HepG2 (cell line): ENCODE measurements around the gene FNDC10. TPM values are rescaled to one million over a fixed set of nuclear protein-coding genes. Genes with fewer than 3 reads are reported as not detected.

Experiments
- ATAC-seq: fragments of 200-7000 bp; cut with Tn5 transposase; 3 replicates; pipeline ENCODE4 v1.9.1; 2020; ENCODE audit warnings: mild to moderate bottlenecking, moderate library complexity
- BruUV-seq: library from RNA; stranded (reverse); fragments of 400-500 nt; replicated peaks from 2 replicates; lab custom pipeline; 2021; lab: Mats Ljungman, UMichigan
- CTCF ChIA-PET: fragments of 300-600 bp; formaldehyde crosslinking; extraction: SDS; loops from one replicate; lab custom pipeline; 2021; ENCODE audit warnings: low total read pairs, inconsistent platforms, low intra/inter-chr PET ratio; lab: Yijun Ruan, JAX
- POLR2A ChIA-PET: fragments of 350-600 bp; sonication (Branson Sonifier 250); formaldehyde crosslinking; loops from one replicate; lab custom pipeline; 2020; ENCODE audit warnings: antibody characterized with exemption, inconsistent platforms; lab: Yijun Ruan, JAX
- DNase-seq: peaks from one replicate; pipeline ENCODE4 v3.0.0-alpha.2; 2015; ENCODE audit warnings: low spot score
- FAIRE-seq: peaks from 3 replicates; lab custom pipeline; 2011; peaks lifted over from hg19 to GRCh38; lab: Jason Lieb, UNC
- H2AFZ ChIP-seq: one replicate; pipeline ENCODE4 v1.6.1; 2011; ENCODE audit warnings: low read length, inconsistent platforms
- H3K27ac ChIP-seq: fragments of 300-600 bp; 3 replicates; pipeline ENCODE4 v1.8.0; 2011; ENCODE audit warnings: mixed run types, mild to moderate bottlenecking, mixed read lengths, low read length, inconsistent platforms; ENCODE audit not compliant: insufficient read depth; ENCODE audit errors: extremely low read length
- H3K27me3 ChIP-seq, 2 experiments: fragments of 200-600 bp in 1 of 2; 2 replicates in 1 of 2; 3 replicates in 1 of 2; pipeline versions ENCODE4 v1.6.0 to v1.8.0; 2011; ENCODE audit warnings: low read length in 2 of 2, mild to moderate bottlenecking in 2 of 2, moderate library complexity in 2 of 2, inconsistent platforms in 1 of 2; ENCODE audit not compliant: insufficient read depth in 2 of 2, control insufficient read depth in 1 of 2
- H3K36me3 ChIP-seq, 2 experiments: fragments of 200-600 bp in 1 of 2; replicated peaks in 1 of 2; 2 replicates in 1 of 2; 3 replicates in 1 of 2; pipeline versions ENCODE4 v1.5.1 to v1.8.0; 2011; ENCODE audit warnings: low read length in 2 of 2, inconsistent platforms in 1 of 2; ENCODE audit not compliant: insufficient read depth in 2 of 2, control insufficient read depth in 1 of 2
- H3K4me1 ChIP-seq: 2 replicates; pipeline ENCODE4 v1.5.1; 2012; ENCODE audit warnings: low read length, inconsistent platforms; ENCODE audit not compliant: insufficient read depth
- H3K4me2 ChIP-seq: 2 replicates; pipeline ENCODE4 v1.6.0; 2011; ENCODE audit warnings: low read depth, low read length, inconsistent platforms
- H3K4me3 ChIP-seq, 3 experiments: fragments of 200-600 bp in 1 of 3; sonication (generic), shearing (Covaris generic) in 1 of 3; replicated peaks in 1 of 3; 2 replicates each; pipeline ENCODE4 v1.5.1; 2011 to 2016; ENCODE audit warnings: low read length in 3 of 3, inconsistent platforms in 2 of 3, low read depth in 2 of 3, mild to moderate bottlenecking in 2 of 3, control low read depth in 1 of 3, mixed read lengths in 1 of 3; ENCODE audit not compliant: insufficient read depth in 1 of 3
- H3K79me2 ChIP-seq: one replicate; pipeline ENCODE4 v1.6.1; 2011; ENCODE audit warnings: low read length, inconsistent platforms; ENCODE audit not compliant: insufficient read depth
- H3K9ac ChIP-seq: 2 replicates; pipeline ENCODE4 v1.6.0; 2011; ENCODE audit warnings: mild to moderate bottlenecking, low read depth, low read length, inconsistent platforms; ENCODE audit not compliant: insufficient read depth
- H3K9me3 ChIP-seq: 2 replicates; pipeline ENCODE4 v1.5.1; 2012; ENCODE audit warnings: mild to moderate bottlenecking, low read length
- H4K20me1 ChIP-seq: 2 replicates; pipeline ENCODE4 v1.6.0; 2011; ENCODE audit warnings: inconsistent platforms, mild to moderate bottlenecking, low read length, moderate library complexity; ENCODE audit not compliant: insufficient read depth
- CREBL2 ChIP-seq: sonication (generic); formaldehyde crosslinking; IDR thresholded peaks from 2 replicates; pipeline ENCODE4 v1.8.1; 2023; ENCODE audit warnings: missing genetic modification reagents, mild to moderate bottlenecking, borderline replicate concordance
- HNF1A ChIP-seq, 2 experiments: sonication (generic) in 1 of 2; formaldehyde crosslinking in 1 of 2; IDR thresholded peaks; 2 replicates each; pipeline versions ENCODE4 v1.4.0 to v1.6.1; 2016 to 2020; ENCODE audit warnings: borderline replicate concordance in 1 of 2, low read depth in 1 of 2, mild to moderate bottlenecking in 1 of 2, missing genetic modification reagents in 1 of 2
- RFX5 ChIP-seq: IDR thresholded peaks from 2 replicates; pipeline ENCODE4 v1.6.1; 2011; ENCODE audit warnings: low read depth, low read length, improper control_type of control experiment
- SRSF4 ChIP-seq: fragments of 200-400 bp; formaldehyde crosslinking; IDR thresholded peaks from one replicate; pipeline ENCODE4 v1.6.1; 2018; ENCODE audit warnings: mild to moderate bottlenecking, low read depth, low read length, moderate library complexity; ENCODE audit not compliant: poor library complexity, severe bottlenecking
- TAF15 ChIP-seq: fragments of 200-400 bp; formaldehyde crosslinking; IDR thresholded peaks from one replicate; pipeline ENCODE4 v1.6.1; 2018; ENCODE audit warnings: mild to moderate bottlenecking, low read depth, low read length; ENCODE audit not compliant: poor library complexity, severe bottlenecking
- TARDBP ChIP-seq: sonication (generic); formaldehyde crosslinking; IDR thresholded peaks from 2 replicates; pipeline ENCODE4 v1.8.0; 2022; ENCODE audit warnings: mild to moderate bottlenecking, missing genetic modification reagents
- ZFP82 ChIP-seq: sonication (generic); formaldehyde crosslinking; IDR thresholded peaks from 2 replicates; pipeline ENCODE4 v1.5.1; 2020; ENCODE audit warnings: mild to moderate bottlenecking, missing genetic modification reagents, borderline replicate concordance
- ZFYVE20 ChIP-seq: sonication (generic); formaldehyde crosslinking; IDR thresholded peaks from 2 replicates; pipeline ENCODE4 v1.8.0; 2023; ENCODE audit warnings: low read depth, mild to moderate bottlenecking, moderate library complexity, missing genetic modification reagents, borderline replicate concordance
- ZNF317 ChIP-seq: sonication (generic); formaldehyde crosslinking; IDR thresholded peaks from 2 replicates; pipeline ENCODE4 v1.5.0; 2020; ENCODE audit warnings: mild to moderate bottlenecking, missing genetic modification reagents
- ZNF33B ChIP-seq: sonication (generic); formaldehyde crosslinking; IDR thresholded peaks from 2 replicates; pipeline ENCODE4 v1.5.1; 2020; ENCODE audit warnings: mild to moderate bottlenecking, missing genetic modification reagents
- ZNF615 ChIP-seq: sonication (generic); formaldehyde crosslinking; IDR thresholded peaks from 2 replicates; pipeline ENCODE4 v1.5.0; 2020; ENCODE audit warnings: mild to moderate bottlenecking, missing genetic modification reagents, borderline replicate concordance
- ZNF678 ChIP-seq: sonication (generic); formaldehyde crosslinking; IDR thresholded peaks from 2 replicates; pipeline ENCODE4 v1.4.0; 2020; ENCODE audit warnings: mild to moderate bottlenecking, missing genetic modification reagents
- ZNF709 ChIP-seq: sonication (generic); formaldehyde crosslinking; IDR thresholded peaks from 2 replicates; pipeline ENCODE4 v1.5.0; 2020; ENCODE audit warnings: mild to moderate bottlenecking, missing genetic modification reagents
- WGBS: methylation state at CpG from one replicate; pipeline ENCODE4 v1.1.6; 2017; ENCODE audit warnings: low lambda C conversion rate; 5-methylcytosine and 5-hydroxymethylcytosine counted together
- in situ Hi-C: cut with HindIII; loops from 2 replicates; pipeline ENCODE4 v1.10.0; 2017; ENCODE audit warnings: low pct_unique_long_range_greater_than_20kb; ENCODE audit not compliant: extremely low pct_ligation_motif_present
- intact Hi-C: fragments of 100-400 bp; cut with micrococcal nuclease; formaldehyde crosslinking; loops from one replicate; pipeline ENCODE4 v1.10.0; 2022; ENCODE audit not compliant: unreplicated experiment
- polyA plus RNA-seq, 8 experiments: library from polyadenylated mRNA; depleted of rRNA in 3 of 8; stranded (reverse) in 7 of 8; unstranded in 1 of 8; fragments of >200 nt; fragmentation: Illumina TruSeq in 4 of 8; extraction: Trizol in 4 of 8; gene quantifications; 2 replicates each; pipeline versions ENCODE4 v1.2.1 to v1.2.3, GENCODE V29; 2011 to 2016; ENCODE audit warnings: low read depth in 4 of 8, missing spikeins in 1 of 8, mixed read lengths in 1 of 8; ENCODE audit not compliant: insufficient read depth in 1 of 8
- total RNA-seq, 5 experiments: library from RNA; depleted of rRNA; stranded (reverse); fragments of >200 nt; fragmentation: Illumina TruSeq; extraction: Trizol; gene quantifications; 2 replicates each; pipeline ENCODE4 v1.2.3, GENCODE V29; 2016; ENCODE audit warnings: low read depth in 1 of 5
- TF ChIP-seq, protein P1 (sequence below): sonication (generic); formaldehyde crosslinking; IDR thresholded peaks from 2 replicates; pipeline ENCODE4 v1.9.0; 2022; ENCODE audit warnings: missing genetic modification reagents, mild to moderate bottlenecking, borderline replicate concordance
- TF ChIP-seq, protein P2 (sequence below), 2 experiments: fragments of 450-650 bp in 1 of 2; sonication (generic) in 1 of 2; formaldehyde crosslinking; IDR thresholded peaks; 2 replicates each; pipeline versions ENCODE4 v1.5.0 to v1.8.0; 2020 to 2022; ENCODE audit warnings: mild to moderate bottlenecking in 1 of 2, missing genetic modification reagents in 1 of 2

FNDC10 gene
- total and polyA plus RNA-seq, 2 of the 13 experiments (the other 11 are each of a cell fraction or from before 2014, with no cell fraction given) = 2.2 to 2.5 TPM

GRCh38 chr1:1599030-1599934 lies 653 bp downstream of the FNDC10 start:
- ChIA-PET CTCF (no interaction called here), POLR2A (no interaction called here)
- FAIRE-seq = no peak
- Histone ChIP-seq H3K9me3 (no peaks in the 10 kb centered on the region), H4K20me1 (no peaks in the 10 kb centered on the region), H3K4me3 (peak overlapping the region; percentile 12 to 54 (median 23); a peak in 3 of 6 replicates), H3K9ac (no peak overlapping the region), H2AFZ (no peak overlapping the region), H3K27me3 (peaks cover 9 to 35% of the 10 kb centered on the region in 2 experiments), H3K4me2 (peak overlapping the region; percentile 60), H3K4me1 (peaks cover 48% of the 10 kb centered on the region), H3K36me3 (no peaks in the 10 kb centered on the region), H3K27ac (no peak overlapping the region), H3K79me2 (no peaks in the 10 kb centered on the region)
- WGBS = 84% methylated on average over 38 of the region's 111 CpGs
- no peak for DNase-seq
- intact Hi-C loops = no loop called here
- ATAC-seq = no peak
- in situ Hi-C loops = no loop called here
- BruUV-seq = no TSS peak
- no peak for TF ChIP-seq TARDBP (CRISPR knock-in tag)
- no peak for TF ChIP-seq ZNF33B
- no peak for TF ChIP-seq ZFYVE20 (CRISPR knock-in tag)
- TF ChIP-seq, protein P1, sequence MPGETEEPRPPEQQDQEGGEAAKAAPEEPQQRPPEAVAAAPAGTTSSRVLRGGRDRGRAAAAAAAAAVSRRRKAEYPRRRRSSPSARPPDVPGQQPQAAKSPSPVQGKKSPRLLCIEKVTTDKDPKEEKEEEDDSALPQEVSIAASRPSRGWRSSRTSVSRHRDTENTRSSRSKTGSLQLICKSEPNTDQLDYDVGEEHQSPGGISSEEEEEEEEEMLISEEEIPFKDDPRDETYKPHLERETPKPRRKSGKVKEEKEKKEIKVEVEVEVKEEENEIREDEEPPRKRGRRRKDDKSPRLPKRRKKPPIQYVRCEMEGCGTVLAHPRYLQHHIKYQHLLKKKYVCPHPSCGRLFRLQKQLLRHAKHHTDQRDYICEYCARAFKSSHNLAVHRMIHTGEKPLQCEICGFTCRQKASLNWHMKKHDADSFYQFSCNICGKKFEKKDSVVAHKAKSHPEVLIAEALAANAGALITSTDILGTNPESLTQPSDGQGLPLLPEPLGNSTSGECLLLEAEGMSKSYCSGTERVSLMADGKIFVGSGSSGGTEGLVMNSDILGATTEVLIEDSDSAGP = 0 out of 2 replicates have a peak, but pooled peaks have one; percentile 19
- TF ChIP-seq ZNF615 = no peak
- TF ChIP-seq HNF1A (IDR thresholded peaks at IDR 0.05; ENCODE audit: low read depth) = no peak
- TF ChIP-seq HNF1A (CRISPR knock-in tag; IDR thresholded peaks at IDR 0.05; ENCODE audit: borderline replicate concordance) = no peak
- TF ChIP-seq CREBL2 (CRISPR knock-in tag) = no peak
- no peak for TF ChIP-seq SRSF4
- no peak for TF ChIP-seq ZFP82 (CRISPR knock-in tag)
- no peak for TF ChIP-seq TAF15
- TF ChIP-seq ZNF678 (CRISPR knock-in tag) = no peak
- TF ChIP-seq ZNF709 = 0 out of 2 replicates have a peak, but pooled peaks have one; percentile 36
- no peak for TF ChIP-seq RFX5
- TF ChIP-seq, protein P2, sequence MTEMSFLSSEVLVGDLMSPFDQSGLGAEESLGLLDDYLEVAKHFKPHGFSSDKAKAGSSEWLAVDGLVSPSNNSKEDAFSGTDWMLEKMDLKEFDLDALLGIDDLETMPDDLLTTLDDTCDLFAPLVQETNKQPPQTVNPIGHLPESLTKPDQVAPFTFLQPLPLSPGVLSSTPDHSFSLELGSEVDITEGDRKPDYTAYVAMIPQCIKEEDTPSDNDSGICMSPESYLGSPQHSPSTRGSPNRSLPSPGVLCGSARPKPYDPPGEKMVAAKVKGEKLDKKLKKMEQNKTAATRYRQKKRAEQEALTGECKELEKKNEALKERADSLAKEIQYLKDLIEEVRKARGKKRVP (CRISPR knock-in tag; IDR thresholded peaks at IDR 0.05) = no peak
- no peak for TF ChIP-seq ZNF317 (CRISPR knock-in tag)
